Upper lobe of left lung (tissue), 6 donors: ENCODE measurements around the gene PRKG1. TPM values are rescaled to one million over a fixed set of nuclear protein-coding genes. Genes with fewer than 3 reads are reported as not detected.

Experiments used
- ATAC-seq, 2 donors: fragments of 200-7000 bp; cut with Tn5 transposase; one replicate each; pipeline ENCODE4 v1.9.1; 2022; ENCODE audit warnings: mild to moderate bottlenecking in 2 of 2, moderate library complexity in 2 of 2; ENCODE audit not compliant: low FRiP score in 2 of 2
- DNase-seq, 2 donors: peaks; one replicate each; pipeline ENCODE4 v3.0.0-alpha.2; 2019 to 2020
- H3K27ac ChIP-seq, 4 donors: fragments of 200-600 bp; sonication (generic); one replicate each; pipeline ENCODE4 v1.5.1; 2016 to 2019
- H3K27me3 ChIP-seq, 4 donors: fragments of 200-600 bp; sonication (generic); one replicate each; pipeline ENCODE4 v1.5.1; 2017 to 2019
- H3K36me3 ChIP-seq, 4 donors: fragments of 200-600 bp; sonication (generic); one replicate each; pipeline ENCODE4 v1.5.1; 2016 to 2019
- H3K4me1 ChIP-seq, 4 donors: fragments of 200-600 bp; sonication (generic); one replicate each; pipeline ENCODE4 v1.5.1; 2018 to 2019
- H3K4me3 ChIP-seq, 4 donors: fragments of 200-600 bp; sonication (generic); one replicate each; pipeline ENCODE4 v1.5.1; 2017 to 2019; ENCODE audit warnings: mild to moderate bottlenecking in 2 of 4, moderate library complexity in 1 of 4
- H3K9me3 ChIP-seq, 4 donors: fragments of 200-600 bp; sonication (generic); one replicate each; pipeline ENCODE4 v1.5.1; 2018 to 2019
- EP300 ChIP-seq, 4 donors: sonication (generic); formaldehyde crosslinking; IDR thresholded peaks; one replicate each; pipeline ENCODE4 v1.5.1; 2017; ENCODE audit warnings: antibody characterized with exemption in 4 of 4, control low read depth in 2 of 4
- POLR2A ChIP-seq, 4 donors: fragments of 450-650 bp; IDR thresholded peaks; one replicate each; pipeline ENCODE4 v1.5.1; 2016 to 2017; ENCODE audit warnings: antibody characterized with exemption in 4 of 4, mild to moderate bottlenecking in 2 of 4
- POLR2AphosphoS5 ChIP-seq, 2 donors: sonication (generic); formaldehyde crosslinking; IDR thresholded peaks; one replicate each; pipeline ENCODE4 v1.5.1; 2017; ENCODE audit warnings: antibody characterized with exemption in 2 of 2
- WGBS, 2 donors: methylation state at CpG; one replicate each; pipeline ENCODE4 v1.1.5; 2017 to 2018; 5-methylcytosine and 5-hydroxymethylcytosine counted together
- total RNA-seq, 6 donors: library from RNA; depleted of rRNA in 4 of 6; stranded (reverse); fragments of >200 nt in 4 of 6; gene quantifications; one replicate each; pipeline versions ENCODE4 v1.1.0 to v1.2.1, GENCODE V29; 2016 to 2021
- TF ChIP-seq, protein P1 (sequence below), 6 experiments: fragments of 450-650 bp in 4 of 6; fragments of 200-600 bp in 2 of 6; sonication (generic) in 2 of 6; IDR thresholded peaks; one replicate each; pipeline ENCODE4 v1.5.1; 2016 to 2019; ENCODE audit warnings: antibody characterized with exemption in 6 of 6
- donor health status: DM: no; HTN: no; CAD: no; lungs with moderate emphysema.
- donor health status: DM: no; HTN: yes; CAD: no; lungs with severe emphysema.

The PRKG1 gene
- total RNA-seq, 6 donors from 2014 or later = 12.9 to 43.0 (median 25.0) TPM

DNA sequence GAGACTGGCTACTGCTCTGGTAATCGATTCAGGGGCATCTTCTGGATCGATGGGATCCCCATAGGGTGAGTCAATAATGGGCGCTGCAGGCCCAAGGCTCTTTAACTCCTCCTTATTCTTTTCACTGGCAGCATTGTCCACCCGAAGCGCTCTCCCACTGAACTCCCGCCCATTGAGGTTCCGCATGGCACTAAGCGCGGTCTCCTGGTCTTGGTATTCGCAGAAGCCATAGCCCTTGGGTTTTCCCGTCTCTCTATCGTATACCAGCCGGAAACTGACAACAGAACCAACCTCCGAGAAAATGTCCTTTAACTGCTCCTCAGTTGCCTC is 624.8 kb downstream of the PRKG1 start:
- WGBS, 2 donors = 0 to 1% methylated on average over 11 to 14 of the region's 14 CpGs
- H3K9me3 ChIP-seq = no peaks in the 10 kb centered on the region
- peak overlapping the region; percentile 57 to 89 (median 73) for H3K4me3 ChIP-seq
- TF ChIP-seq POLR2A (IDR thresholded peaks at IDR 0.05) (no peak), EP300 (IDR thresholded peaks at IDR 0.05) (no peak), POLR2AphosphoS5 (IDR thresholded peaks at IDR 0.05) (no peak)
- TF ChIP-seq, protein P1, sequence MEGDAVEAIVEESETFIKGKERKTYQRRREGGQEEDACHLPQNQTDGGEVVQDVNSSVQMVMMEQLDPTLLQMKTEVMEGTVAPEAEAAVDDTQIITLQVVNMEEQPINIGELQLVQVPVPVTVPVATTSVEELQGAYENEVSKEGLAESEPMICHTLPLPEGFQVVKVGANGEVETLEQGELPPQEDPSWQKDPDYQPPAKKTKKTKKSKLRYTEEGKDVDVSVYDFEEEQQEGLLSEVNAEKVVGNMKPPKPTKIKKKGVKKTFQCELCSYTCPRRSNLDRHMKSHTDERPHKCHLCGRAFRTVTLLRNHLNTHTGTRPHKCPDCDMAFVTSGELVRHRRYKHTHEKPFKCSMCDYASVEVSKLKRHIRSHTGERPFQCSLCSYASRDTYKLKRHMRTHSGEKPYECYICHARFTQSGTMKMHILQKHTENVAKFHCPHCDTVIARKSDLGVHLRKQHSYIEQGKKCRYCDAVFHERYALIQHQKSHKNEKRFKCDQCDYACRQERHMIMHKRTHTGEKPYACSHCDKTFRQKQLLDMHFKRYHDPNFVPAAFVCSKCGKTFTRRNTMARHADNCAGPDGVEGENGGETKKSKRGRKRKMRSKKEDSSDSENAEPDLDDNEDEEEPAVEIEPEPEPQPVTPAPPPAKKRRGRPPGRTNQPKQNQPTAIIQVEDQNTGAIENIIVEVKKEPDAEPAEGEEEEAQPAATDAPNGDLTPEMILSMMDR (IDR thresholded peaks at IDR 0.05) = no peak
- H3K36me3 ChIP-seq = peaks cover 0 to 9% (median 2%) of the 10 kb centered on the region in 4 donors
- H3K4me1 ChIP-seq = peaks cover 17 to 35% (median 30%) of the 10 kb centered on the region in 4 donors
- no peak for DNase-seq
- H3K27ac ChIP-seq = peak overlapping the region; percentile 93 to 97 (median 93)
- no peaks in the 10 kb centered on the region for H3K27me3 ChIP-seq
- peak; percentile 65 to 71 for ATAC-seq

DNA sequence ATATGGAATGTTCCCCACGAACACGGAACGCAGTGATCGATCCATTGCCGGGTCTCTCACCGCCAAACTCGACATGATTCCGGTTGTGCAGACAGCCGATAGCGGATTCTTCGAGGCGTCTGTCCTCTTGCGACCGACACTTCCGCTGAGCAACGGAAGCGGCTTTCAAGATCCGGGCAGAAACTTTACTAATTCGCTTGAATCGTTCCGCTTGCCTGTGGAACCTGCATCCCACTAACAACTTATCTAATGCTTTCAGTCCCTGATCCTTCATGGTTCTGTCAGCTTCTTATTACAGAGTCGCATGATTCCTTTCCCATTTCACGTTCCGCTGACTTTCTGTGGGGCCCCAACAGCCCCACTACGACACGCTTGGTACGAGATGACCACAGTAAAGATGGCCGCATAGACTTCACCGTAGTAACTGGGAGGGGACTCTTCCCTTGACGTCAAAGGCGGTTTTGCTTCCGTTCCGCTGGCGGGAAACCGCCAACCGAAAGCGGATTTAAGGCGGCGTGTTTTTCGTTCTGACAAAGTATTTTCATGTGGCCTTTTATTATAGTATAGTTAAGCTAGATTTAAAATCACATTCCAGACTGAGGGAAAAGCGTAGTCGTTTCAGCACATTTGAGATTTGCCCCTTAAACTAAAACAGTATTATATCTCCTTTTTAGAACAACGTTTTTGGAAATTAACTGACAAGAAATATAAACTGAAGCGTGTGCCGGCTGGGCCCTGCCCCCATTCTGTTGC is 625.4 kb downstream of the PRKG1 start, which contains the start of gene CSTF2T:
Gene CSTF2T, minus strand, starts transcription at position 121 of the 753 bp plus-strand sequence. Its CDS starts 46 bp downstream, at position 75.
- H3K36me3 ChIP-seq = peaks cover 0 to 9% (median 2%) of the 10 kb centered on the region in 4 donors
- H3K4me3 ChIP-seq = peak within 1 kb of the TSS; percentile 57 to 89 (median 73)
- WGBS, 2 donors = 0% methylated on average over 35 to 44 of the region's 45 CpGs
- no peaks in the 10 kb centered on the region for H3K27me3 ChIP-seq
- DNase-seq (peak; percentile 43 to 83), ATAC-seq (peak; percentile 96 to 98)
- H3K27ac ChIP-seq = peak within 1 kb of the TSS; percentile 93 to 97 (median 93)
- TF ChIP-seq, protein P1 (IDR thresholded peaks at IDR 0.05) = no peak
- TF ChIP-seq POLR2A (IDR thresholded peaks at IDR 0.05) = peak in 3 of 4 donors; percentile 16 to 72 (median 40)
- TF ChIP-seq EP300 (IDR thresholded peaks at IDR 0.05) = peak; percentile 37 to 76 (median 56)
- peak; percentile 65 to 75 for TF ChIP-seq POLR2AphosphoS5 (IDR thresholded peaks at IDR 0.05)
- H3K9me3 ChIP-seq = no peaks in the 10 kb centered on the region
- peaks cover 17 to 35% (median 30%) of the 10 kb centered on the region in 4 donors for H3K4me1 ChIP-seq

DNA sequence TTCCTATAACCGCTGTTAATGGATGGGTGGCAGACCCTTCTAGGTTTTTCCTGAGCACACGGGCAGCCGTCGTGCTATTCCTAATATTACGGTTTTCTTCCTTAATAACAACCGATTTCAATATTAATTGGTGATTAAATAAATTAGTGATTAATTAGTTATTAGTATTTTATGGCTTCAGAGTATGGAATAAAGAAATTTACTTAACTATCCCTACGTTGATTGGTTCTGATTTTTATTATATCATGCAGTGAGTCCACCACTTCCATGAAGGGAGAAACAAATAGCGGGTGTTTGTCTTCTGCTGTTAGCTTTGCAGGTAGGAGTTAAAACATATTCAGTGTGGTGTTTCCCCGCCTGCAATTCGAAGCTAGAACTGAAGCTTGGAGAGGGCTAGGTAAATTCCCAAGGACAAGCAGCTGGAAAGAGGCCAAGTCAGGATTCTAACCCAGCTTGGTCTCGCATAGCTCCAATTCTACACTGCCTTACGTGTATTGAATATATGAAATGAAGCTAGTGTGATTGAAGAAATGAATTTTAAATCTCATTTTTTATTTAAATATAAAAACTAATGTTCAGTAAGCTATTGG is 626.0 kb downstream of the PRKG1 start:
- no peaks in the 10 kb centered on the region for H3K9me3 ChIP-seq
- no peaks in the 10 kb centered on the region for H3K27me3 ChIP-seq
- peak overlapping the region; percentile 93 to 97 (median 93) for H3K27ac ChIP-seq
- ATAC-seq (no peak), DNase-seq (peak in 1 of 2 donors; percentile 64)
- no peak for TF ChIP-seq POLR2A (IDR thresholded peaks at IDR 0.05)
- no peak for TF ChIP-seq POLR2AphosphoS5 (IDR thresholded peaks at IDR 0.05)
- TF ChIP-seq, protein P1 (IDR thresholded peaks at IDR 0.05) = no peak
- peak in 1 of 4 donors; percentile 7 for TF ChIP-seq EP300 (IDR thresholded peaks at IDR 0.05)
- peaks cover 17 to 35% (median 30%) of the 10 kb centered on the region in 4 donors for H3K4me1 ChIP-seq
- H3K36me3 ChIP-seq = peaks cover 0 to 9% (median 2%) of the 10 kb centered on the region in 4 donors
- H3K4me3 ChIP-seq = peak overlapping the region; percentile 8 to 89 (median 60)
- 22 to 25% methylated on average over 12 of the region's 12 CpGs for WGBS, 2 donors

DNA sequence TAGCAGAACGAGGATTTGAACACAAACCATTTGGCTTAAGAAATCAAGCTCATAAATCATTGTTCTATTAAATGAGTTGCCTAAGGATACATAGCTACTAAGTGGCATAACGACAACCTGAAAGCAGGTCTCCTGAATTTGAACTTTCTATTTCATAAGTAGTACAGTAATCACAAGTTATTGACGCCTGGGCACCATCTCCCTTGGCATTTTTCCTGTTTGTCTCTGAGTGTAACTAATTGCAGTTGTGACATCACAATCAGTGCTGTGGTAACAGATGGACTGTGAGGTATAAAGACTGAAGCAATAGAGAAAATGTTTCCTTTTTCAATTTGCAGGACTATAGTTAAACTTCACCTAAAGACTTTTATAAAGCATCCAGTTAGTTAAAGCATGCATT is 631.5 kb downstream of the PRKG1 start:
- Histone ChIP-seq H3K36me3 (no peaks in the 10 kb centered on the region), H3K4me1 (peaks cover 0 to 4% (median 0%) of the 10 kb centered on the region in 4 donors), H3K27ac (no peak overlapping the region), H3K27me3 (no peaks in the 10 kb centered on the region), H3K4me3 (no peak overlapping the region), H3K9me3 (no peaks in the 10 kb centered on the region)
- WGBS, 2 donors = 64 to 65% methylated on average over 3 of the region's 3 CpGs
- TF ChIP-seq POLR2AphosphoS5 (IDR thresholded peaks at IDR 0.05) (no peak), POLR2A (IDR thresholded peaks at IDR 0.05) (no peak), EP300 (IDR thresholded peaks at IDR 0.05) (no peak)
- TF ChIP-seq, protein P1 (IDR thresholded peaks at IDR 0.05) = no peak
- ATAC-seq = no peak
- no peak for DNase-seq
